Activated naive CD4-positive, alpha-beta T cell treated with anti-CD3 and anti-CD28 coated beads, Interleukin-2, amount 50 U/mL, for 24 hours (primary cell): Measurements from ENCODE around the gene RAB4A.

Experiments used
- H3K27ac Mint-ChIP-seq: one replicate; pipeline ENCODE4 v1.8.0; 2021; ENCODE audit warnings: mild to moderate bottlenecking, mixed read lengths
- H3K27me3 Mint-ChIP-seq: one replicate; pipeline ENCODE4 v1.8.0; 2021; ENCODE audit warnings: mixed read lengths
- H3K36me3 Mint-ChIP-seq: one replicate; pipeline ENCODE4 v1.8.0; 2021; ENCODE audit warnings: mixed read lengths
- H3K4me1 Mint-ChIP-seq: one replicate; pipeline ENCODE4 v1.8.0; 2021; ENCODE audit warnings: mixed read lengths
- H3K4me3 Mint-ChIP-seq: one replicate; pipeline ENCODE4 v1.8.0; 2021; ENCODE audit warnings: mild to moderate bottlenecking, mixed read lengths
- H3K9me3 Mint-ChIP-seq: one replicate; pipeline ENCODE4 v1.8.0; 2021; ENCODE audit warnings: mixed read lengths

Gene RAB4A

GRCh38 chr1:229237320-229237719 lies 33.6 kb upstream of the RAB4A start:
- Mint-ChIP-seq H3K4me1 (no peaks in the 10 kb centered on the region), H3K9me3 (no peaks in the 10 kb centered on the region), H3K27me3 (no peaks in the 10 kb centered on the region), H3K27ac (no peak overlapping the region), H3K4me3 (no peak overlapping the region), H3K36me3 (peaks cover 2% of the 10 kb centered on the region)

- no peaks in the 10 kb centered on the region for H3K27me3 Mint-ChIP-seq
- no peak overlapping the region for H3K4me3 Mint-ChIP-seq
- no peaks in the 10 kb centered on the region for H3K4me1 Mint-ChIP-seq
- peaks cover 2% of the 10 kb centered on the region for H3K9me3 Mint-ChIP-seq
- H3K27ac Mint-ChIP-seq, result no peak overlapping the region
- peaks cover 2% of the 10 kb centered on the region for H3K36me3 Mint-ChIP-seq
Measured at GRCh38 chr1:229238231-229238630, 32.7 kb upstream of the RAB4A start.

- peaks cover 6% of the 10 kb centered on the region for H3K36me3 Mint-ChIP-seq
- H3K27me3 Mint-ChIP-seq, result no peaks in the 10 kb centered on the region
- no peaks in the 10 kb centered on the region for H3K4me1 Mint-ChIP-seq
- no peak overlapping the region for H3K27ac Mint-ChIP-seq
- peaks cover 8% of the 10 kb centered on the region for H3K9me3 Mint-ChIP-seq
- no peak overlapping the region for H3K4me3 Mint-ChIP-seq
Measured at GRCh38 chr1:229238674-229239415, 32.1 kb upstream of the RAB4A start.

- H3K27ac Mint-ChIP-seq, result no peak overlapping the region
- H3K36me3 Mint-ChIP-seq, result peaks cover 8% of the 10 kb centered on the region
- H3K4me3 Mint-ChIP-seq, result no peak overlapping the region
- peaks cover 15% of the 10 kb centered on the region for H3K9me3 Mint-ChIP-seq
- H3K27me3 Mint-ChIP-seq, result no peaks in the 10 kb centered on the region
- H3K4me1 Mint-ChIP-seq, result no peaks in the 10 kb centered on the region
Measured at GRCh38 chr1:229240532-229240931, 30.4 kb upstream of the RAB4A start.

GRCh38 chr1:229241390-229241789 lies 29.5 kb upstream of the RAB4A start:
- Mint-ChIP-seq H3K27ac (no peak overlapping the region), H3K27me3 (no peaks in the 10 kb centered on the region)

GRCh38 chr1:229243638-229244037 lies 27.3 kb upstream of the RAB4A start:
- peaks cover 8% of the 10 kb centered on the region for H3K36me3 Mint-ChIP-seq
- no peaks in the 10 kb centered on the region for H3K27me3 Mint-ChIP-seq
- no peak overlapping the region for H3K4me3 Mint-ChIP-seq
- H3K9me3 Mint-ChIP-seq, result peaks cover 15% of the 10 kb centered on the region
- peaks cover 7% of the 10 kb centered on the region for H3K4me1 Mint-ChIP-seq
- H3K27ac Mint-ChIP-seq, result no peak overlapping the region

More at GRCh38 chr1:229241390-229241789, 29.5 kb upstream of the RAB4A start:
- H3K36me3 Mint-ChIP-seq, result peaks cover 8% of the 10 kb centered on the region
- H3K9me3 Mint-ChIP-seq, result peaks cover 15% of the 10 kb centered on the region
- no peaks in the 10 kb centered on the region for H3K4me1 Mint-ChIP-seq
- H3K4me3 Mint-ChIP-seq, result no peak overlapping the region

- Mint-ChIP-seq H3K36me3 (peaks cover 8% of the 10 kb centered on the region), H3K4me3 (no peak overlapping the region), H3K27ac (no peak overlapping the region), H3K27me3 (no peaks in the 10 kb centered on the region), H3K4me1 (peaks cover 12% of the 10 kb centered on the region), H3K9me3 (peaks cover 15% of the 10 kb centered on the region)
Measured at GRCh38 chr1:229244091-229244490, 26.8 kb upstream of the RAB4A start.

GRCh38 chr1:229247871-229248270 lies 23.0 kb upstream of the RAB4A start:
- peaks cover 19% of the 10 kb centered on the region for H3K9me3 Mint-ChIP-seq
- H3K27ac Mint-ChIP-seq, result no peak overlapping the region
- H3K27me3 Mint-ChIP-seq, result no peaks in the 10 kb centered on the region
- peaks cover 48% of the 10 kb centered on the region for H3K4me1 Mint-ChIP-seq
- H3K4me3 Mint-ChIP-seq, result no peak overlapping the region
- H3K36me3 Mint-ChIP-seq, result peaks cover 7% of the 10 kb centered on the region

GRCh38 chr1:229248821-229249817 lies 21.8 kb upstream of the RAB4A start:
- Mint-ChIP-seq H3K27ac (peak overlapping the region; percentile 47), H3K9me3 (peaks cover 8% of the 10 kb centered on the region), H3K36me3 (peaks cover under 1% of the 10 kb centered on the region), H3K4me1 (peaks cover 57% of the 10 kb centered on the region), H3K27me3 (no peaks in the 10 kb centered on the region), H3K4me3 (peak overlapping the region; percentile 23)

- peak overlapping the region; percentile 31 for H3K27ac Mint-ChIP-seq
- H3K4me3 Mint-ChIP-seq, result no peak overlapping the region
- H3K9me3 Mint-ChIP-seq, result peaks cover 4% of the 10 kb centered on the region
- peaks cover 62% of the 10 kb centered on the region for H3K4me1 Mint-ChIP-seq
- H3K36me3 Mint-ChIP-seq, result no peaks in the 10 kb centered on the region
- H3K27me3 Mint-ChIP-seq, result no peaks in the 10 kb centered on the region
Measured at GRCh38 chr1:229249854-229250644, 20.9 kb upstream of the RAB4A start.

GRCh38 chr1:229251185-229251584 lies 19.7 kb upstream of the RAB4A start:
- no peak overlapping the region for H3K27ac Mint-ChIP-seq
- peaks cover 4% of the 10 kb centered on the region for H3K9me3 Mint-ChIP-seq
- H3K4me1 Mint-ChIP-seq, result peaks cover 72% of the 10 kb centered on the region
- H3K36me3 Mint-ChIP-seq, result no peaks in the 10 kb centered on the region
- no peak overlapping the region for H3K4me3 Mint-ChIP-seq
- H3K27me3 Mint-ChIP-seq, result no peaks in the 10 kb centered on the region

GRCh38 chr1:229252228-229252984 lies 18.5 kb upstream of the RAB4A start:
- Mint-ChIP-seq H3K4me3 (peak overlapping the region; percentile 85), H3K4me1 (peaks cover 72% of the 10 kb centered on the region), H3K36me3 (no peaks in the 10 kb centered on the region), H3K27ac (peak overlapping the region; percentile 88), H3K9me3 (peaks cover 4% of the 10 kb centered on the region), H3K27me3 (no peaks in the 10 kb centered on the region)

GRCh38 chr1:229253151-229253974 lies 17.5 kb upstream of the RAB4A start:
- Mint-ChIP-seq H3K4me1 (peaks cover 74% of the 10 kb centered on the region), H3K27ac (peak overlapping the region; percentile 88), H3K36me3 (no peaks in the 10 kb centered on the region), H3K9me3 (peaks cover 4% of the 10 kb centered on the region), H3K4me3 (peak overlapping the region; percentile 85), H3K27me3 (no peaks in the 10 kb centered on the region)

- Mint-ChIP-seq H3K4me1 (peaks cover 66% of the 10 kb centered on the region), H3K4me3 (peak overlapping the region; percentile 47), H3K9me3 (peaks cover 4% of the 10 kb centered on the region), H3K27ac (peak overlapping the region; percentile 69), H3K27me3 (no peaks in the 10 kb centered on the region), H3K36me3 (no peaks in the 10 kb centered on the region)
Measured at GRCh38 chr1:229254910-229255541, 15.9 kb upstream of the RAB4A start.
